ENCODE results near the gene SCN3A.

GRCh38 chr2:165239856-165240515 is 36.1 kb upstream of the SCN3A start:
- TF ChIP-seq CSDC2 (CRISPR knock-in tag; IDR thresholded peaks at IDR 0.05) (no peak), BACH2 (CRISPR knock-in tag; IDR thresholded peaks at IDR 0.05; ENCODE audit: borderline replicate concordance) (no peak), CSRNP3 (CRISPR knock-in tag; IDR thresholded peaks at IDR 0.05) (no peak), PATZ1 (CRISPR knock-in tag; IDR thresholded peaks at IDR 0.05; ENCODE audit: borderline replicate concordance) (no peak), TCF4 (CRISPR knock-in tag; IDR thresholded peaks at IDR 0.05; ENCODE audit: borderline replicate concordance) (no peak), ZC3H10 (CRISPR knock-in tag; IDR thresholded peaks at IDR 0.05) (no peak), TOX (CRISPR knock-in tag; IDR thresholded peaks at IDR 0.05; ENCODE audit: borderline replicate concordance) (no peak), SNAI2 (CRISPR knock-in tag; IDR thresholded peaks at IDR 0.05) (no peak), ESRRG (CRISPR knock-in tag; IDR thresholded peaks at IDR 0.05) (no peak), ARNTL (CRISPR knock-in tag; IDR thresholded peaks at IDR 0.05; ENCODE audit: borderline replicate concordance, low read depth) (no peak), ZFP3 (CRISPR knock-in tag; IDR thresholded peaks at IDR 0.05) (no peak), RARB (CRISPR knock-in tag; IDR thresholded peaks at IDR 0.05) (no peak), ZFP30 (CRISPR knock-in tag; IDR thresholded peaks at IDR 0.05) (no peak)
- TF ChIP-seq, protein P1, sequence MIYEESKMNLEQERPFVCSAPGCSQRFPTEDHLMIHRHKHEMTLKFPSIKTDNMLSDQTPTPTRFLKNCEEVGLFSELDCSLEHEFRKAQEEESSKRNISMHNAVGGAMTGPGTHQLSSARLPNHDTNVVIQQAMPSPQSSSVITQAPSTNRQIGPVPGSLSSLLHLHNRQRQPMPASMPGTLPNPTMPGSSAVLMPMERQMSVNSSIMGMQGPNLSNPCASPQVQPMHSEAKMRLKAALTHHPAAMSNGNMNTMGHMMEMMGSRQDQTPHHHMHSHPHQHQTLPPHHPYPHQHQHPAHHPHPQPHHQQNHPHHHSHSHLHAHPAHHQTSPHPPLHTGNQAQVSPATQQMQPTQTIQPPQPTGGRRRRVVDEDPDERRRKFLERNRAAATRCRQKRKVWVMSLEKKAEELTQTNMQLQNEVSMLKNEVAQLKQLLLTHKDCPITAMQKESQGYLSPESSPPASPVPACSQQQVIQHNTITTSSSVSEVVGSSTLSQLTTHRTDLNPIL (CRISPR knock-in tag; IDR thresholded peaks at IDR 0.05; ENCODE audit: low read depth): no peak
